ENCODE data around the gene ROR1. TPM values are rescaled to one million over a fixed set of nuclear protein-coding genes. Genes with fewer than 3 reads are reported as not detected.

ROR1 gene
- total and polyA plus RNA-seq, 2 of the 4 experiments (the other 2 are of a cell fraction), result 4.4 to 10.0 TPM

GRCh38 chr1:63858153-63858552, 84.3 kb downstream of the ROR1 start:
- no TSS peak for BruUV-seq (replicated peaks)
- H3K9ac ChIP-seq (ENCODE audit: low read depth, low read length), result no peak overlapping the region
- H3K56ac ChIP-seq (ENCODE audit: extremely low read depth, insufficient read depth, low read length), result no peak overlapping the region
- no peak overlapping the region for H2BK15ac ChIP-seq (ENCODE audit: low read depth, low read length)
- no peak overlapping the region for H2AK9ac ChIP-seq (replicated peaks; ENCODE audit: low read depth, low read length, poor library complexity)
- no peak overlapping the region for H2AK5ac ChIP-seq (ENCODE audit: low read depth, low read length)
- CTCF ChIA-PET, result no interaction called here
- H3K27me3 ChIP-seq (ENCODE audit: control insufficient read depth, insufficient read depth, low read length), result no peaks in the 10 kb centered on the region
- 0 out of 2 replicates have a peak, but pooled peaks cover 3% of the 10 kb centered on the region for H3K9me3 ChIP-seq (ENCODE audit: control insufficient read depth, insufficient read depth, low read length)
- H4K8ac ChIP-seq (ENCODE audit: low read depth in 2 of 2, low read length in 2 of 2), result no peak overlapping the region
- no peak overlapping the region for H2BK120ac ChIP-seq (ENCODE audit: low read depth, low read length)
- H3K4me3 ChIP-seq (ENCODE audit: insufficient read depth, low read depth, low read length), result no peak overlapping the region
- POLR2A ChIA-PET (ENCODE audit: unreplicated experiment), result no interaction called here
- H3K4ac ChIP-seq (ENCODE audit: low read depth, low read length), result no peak overlapping the region
- TF ChIP-seq ELK1 (IDR thresholded peaks at IDR 0.05; ENCODE audit: borderline replicate concordance, low read depth, low read length) (no peak), NFE2L2 (IDR thresholded peaks at IDR 0.05; ENCODE audit: low read depth, low read length) (no peak), MAZ (IDR thresholded peaks at IDR 0.05; ENCODE audit: borderline replicate concordance, low read depth, low read length) (no peak), RFX5 (IDR thresholded peaks at IDR 0.05; ENCODE audit: low read depth, low read length) (no peak)
- dilution Hi-C loops (cut with HindIII; ENCODE audit: low sequenced_read_pairs, unreplicated experiment) (no loop called here), intact Hi-C loops (cut with micrococcal nuclease) (no loop called here), in situ Hi-C loops (cut with MboI; ENCODE audit: low sequenced_read_pairs) (no loop called here)
- H3K9me1 ChIP-seq (ENCODE audit: insufficient read depth, low read length), result no peaks in the 10 kb centered on the region
- ATAC-seq (ENCODE audit: low read depth) (no peak), DNase-seq (no peak)
- no peaks in the 10 kb centered on the region for H3K36me3 ChIP-seq (ENCODE audit: control insufficient read depth, insufficient read depth, low read length)
- no peak overlapping the region for H3K14ac ChIP-seq (replicated peaks; ENCODE audit: low read depth, low read length)
- no peak overlapping the region for H3K27ac ChIP-seq (ENCODE audit: insufficient read depth, low read length)
- no peaks in the 10 kb centered on the region; the same call in 1 of the 2 replicates for H4K20me1 ChIP-seq (ENCODE audit: insufficient read depth, low read length)
- H2BK5ac ChIP-seq (ENCODE audit: low read depth, low read length, poor library complexity, severe bottlenecking), result no peak overlapping the region
- no peak overlapping the region for H3K23ac ChIP-seq (ENCODE audit: low read depth, low read length)
- no peak overlapping the region for H3K18ac ChIP-seq (ENCODE audit: low read depth, low read length)
- H3K79me1 ChIP-seq (ENCODE audit: low read depth in 1 of 2, low read length in 2 of 2), result no peaks in the 10 kb centered on the region
- H4K5ac ChIP-seq (ENCODE audit: low read depth, low read length), result no peak overlapping the region
- H2AFZ ChIP-seq (replicated peaks; ENCODE audit: low read length, poor library complexity), result no peak overlapping the region
- no peak overlapping the region for H4K91ac ChIP-seq (ENCODE audit: insufficient read depth, low read depth, low read length)
- H3K4me2 ChIP-seq (ENCODE audit: low read depth, low read length), result no peak overlapping the region
- H2BK20ac ChIP-seq (ENCODE audit: low read depth, low read length), result no peak overlapping the region
- no peaks in the 10 kb centered on the region for H3K4me1 ChIP-seq (ENCODE audit: control insufficient read depth, insufficient read depth, low read length)
